HEK293 (cell line): ENCODE data around the gene PIPOX.

Experiments used
- ATF2 ChIP-seq: fragments of 450-650 bp; formaldehyde crosslinking; IDR thresholded peaks from 2 replicates; pipeline ENCODE4 v1.5.1; 2016; ENCODE audit warnings: missing biosample characterization, missing genetic modification characterization, low read depth
- CTCF ChIP-seq: fragments of 450-650 bp; formaldehyde crosslinking; IDR thresholded peaks from 2 replicates; pipeline ENCODE4 v1.5.1; 2016; ENCODE audit warnings: missing biosample characterization, missing genetic modification characterization
- GLI2 ChIP-seq: fragments of 450-650 bp; formaldehyde crosslinking; IDR thresholded peaks from 2 replicates; pipeline ENCODE4; 2017; ENCODE audit warnings: missing biosample characterization, missing genetic modification characterization, low read depth, borderline replicate concordance
- KLF1 ChIP-seq: fragments of 450-650 bp; formaldehyde crosslinking; IDR thresholded peaks from 2 replicates; pipeline ENCODE4 v1.5.1; 2016; ENCODE audit warnings: missing biosample characterization, missing genetic modification characterization
- YY1 ChIP-seq: fragments of 450-650 bp; formaldehyde crosslinking; IDR thresholded peaks from 2 replicates; pipeline ENCODE4 v1.5.1; 2018; ENCODE audit warnings: missing biosample characterization, missing genetic modification characterization
- ZFHX2 ChIP-seq: fragments of 450-650 bp; formaldehyde crosslinking; conservative IDR thresholded peaks from 2 replicates; pipeline ENCODE4 v1.5.1; 2016; ENCODE audit warnings: missing biosample characterization, missing genetic modification characterization
- ZNF48 ChIP-seq: fragments of 450-650 bp; formaldehyde crosslinking; IDR thresholded peaks from 2 replicates; pipeline ENCODE4 v1.5.1; 2016; ENCODE audit warnings: missing biosample characterization, missing genetic modification characterization
- ZNF501 ChIP-seq: fragments of 450-650 bp; formaldehyde crosslinking; IDR thresholded peaks from 2 replicates; pipeline ENCODE4 v1.5.1; 2016; ENCODE audit warnings: missing biosample characterization, missing genetic modification characterization
- ZNF530 ChIP-seq: fragments of 450-650 bp; formaldehyde crosslinking; IDR thresholded peaks from 2 replicates; pipeline ENCODE4 v1.5.1; 2016; ENCODE audit warnings: low read depth, missing biosample characterization, missing genetic modification characterization
- ZNF571 ChIP-seq: fragments of 450-650 bp; formaldehyde crosslinking; IDR thresholded peaks from 2 replicates; pipeline ENCODE4 v1.5.0; 2017; ENCODE audit warnings: missing biosample characterization, missing genetic modification characterization
- ZNF623 ChIP-seq: fragments of 450-650 bp; formaldehyde crosslinking; IDR thresholded peaks from 2 replicates; pipeline ENCODE4 v1.5.1; 2016; ENCODE audit warnings: missing biosample characterization, missing genetic modification characterization
- ZNF843 ChIP-seq: fragments of 450-650 bp; formaldehyde crosslinking; IDR thresholded peaks from 2 replicates; pipeline ENCODE4 v1.5.1; 2016; ENCODE audit warnings: missing biosample characterization, missing genetic modification characterization
- ZSCAN18 ChIP-seq: fragments of 450-650 bp; formaldehyde crosslinking; IDR thresholded peaks from 2 replicates; pipeline ENCODE4 v1.5.1; 2016; ENCODE audit warnings: missing biosample characterization, missing genetic modification characterization

- TF ChIP-seq CTCF (tag by site-specific recombination) (no peak), ZNF843 (tag by site-specific recombination) (no peak), ZNF48 (tag by site-specific recombination) (no peak), ATF2 (no peak), ZNF623 (tag by site-specific recombination) (no peak), ZNF571 (tag by site-specific recombination) (no peak), GLI2 (no peak), ZFHX2 (tag by site-specific recombination) (no peak), ZNF530 (no peak), KLF1 (tag by site-specific recombination) (no peak), ZSCAN18 (tag by site-specific recombination) (no peak), ZNF501 (no peak), YY1 (tag by site-specific recombination) (no peak)
Measured at GRCh38 chr17:29048440-29049368, 5.8 kb downstream of the PIPOX start.
